K562 (cell line): ENCODE measurements around the gene NSRP1. TPM values are rescaled to one million over a fixed set of nuclear protein-coding genes. Genes with fewer than 3 reads are reported as not detected.

Experiments
- CBX3 ChIP-seq, 2 experiments: IDR thresholded peaks; 1 replicate in 1 of 2; 2 replicates in 1 of 2; pipeline ENCODE4 v1.6.1; 2012; ENCODE audit warnings: inconsistent platforms in 2 of 2, low read length in 2 of 2, borderline replicate concordance in 1 of 2, control low read depth in 1 of 2
- HINFP ChIP-seq: fragments of 450-650 bp; conservative IDR thresholded peaks from 2 replicates; pipeline ENCODE4 v1.6.1; 2016; ENCODE audit warnings: missing genetic modification characterization, low read depth, mild to moderate bottlenecking, control low read depth, missing compliant biosample characterization
- JUND ChIP-seq, 2 experiments: IDR thresholded peaks; 2 replicates in 1 of 2; 3 replicates in 1 of 2; pipeline ENCODE4 v1.6.1; 2011; ENCODE audit warnings: borderline replicate concordance in 2 of 2, low read depth in 2 of 2, low read length in 2 of 2, improper control_type of control experiment in 1 of 2, missing biosample characterization in 1 of 2, missing genetic modification characterization in 1 of 2, missing genetic modification reagents in 1 of 2
- NR2C1 ChIP-seq, 2 experiments: fragments of 450-650 bp; IDR thresholded peaks; 2 replicates each; pipeline ENCODE4 v1.6.1; 2017; ENCODE audit warnings: mild to moderate bottlenecking in 2 of 2, antibody characterized with exemption in 1 of 2, inconsistent platforms in 1 of 2, missing compliant biosample characterization in 1 of 2, missing genetic modification characterization in 1 of 2
- REST ChIP-seq, 2 experiments: fragments of 450-650 bp; formaldehyde crosslinking in 1 of 2; IDR thresholded peaks; 2 replicates each; pipeline versions ENCODE4 v1.4.0 to v1.6.1; 2014 to 2020; ENCODE audit warnings: mild to moderate bottlenecking in 2 of 2, borderline replicate concordance in 1 of 2, low read depth in 1 of 2
- SIN3A ChIP-seq, 2 experiments: fragments of 150-350 bp in 1 of 2; IDR thresholded peaks; 2 replicates each; pipeline ENCODE4 v1.6.1; 2011 to 2016; ENCODE audit warnings: borderline replicate concordance in 2 of 2, low read depth in 2 of 2, low read length in 2 of 2, mild to moderate bottlenecking in 2 of 2, moderate library complexity in 2 of 2; ENCODE audit not compliant: control insufficient read depth in 1 of 2
- ZNF445 ChIP-seq: fragments of 250-450 bp; sonication (Bioruptor Pico); IDR thresholded peaks from 2 replicates; pipeline ENCODE4 v1.4.0; 2020; ENCODE audit warnings: low read depth, mild to moderate bottlenecking, moderate library complexity
- polyA plus RNA-seq, 8 experiments: library from polyadenylated mRNA; depleted of rRNA in 4 of 8; stranded (reverse) in 5 of 8; unstranded in 3 of 8; fragments of >200 nt; fragmentation: Nextera tagmentation in 2 of 8; fragmentation: Illumina TruSeq in 1 of 8; extraction: Ambion mirVana in 2 of 8; extraction: Trizol in 1 of 8; gene quantifications; 2 replicates each; pipeline versions ENCODE4 v1.2.1 to v1.2.3, GENCODE V29; 2011 to 2014; ENCODE audit warnings: inconsistent platforms in 1 of 8, missing spikeins in 1 of 8
- total RNA-seq, 7 experiments: library from RNA; depleted of rRNA in 6 of 7; stranded (reverse); fragments of >200 nt in 6 of 7; fragmentation: Illumina TruSeq in 2 of 7; extraction: Trizol in 2 of 7; gene quantifications; 2 replicates each; pipeline versions ENCODE4 v1.2.1 to v1.2.3, GENCODE V29; 2011 to 2021; ENCODE audit warnings: low replicate concordance in 1 of 7
- TF ChIP-seq, protein P1 (sequence below), 2 experiments: fragments of 450-650 bp in 1 of 2; sonication (generic) in 1 of 2; formaldehyde crosslinking in 1 of 2; IDR thresholded peaks in 1 of 2; conservative IDR thresholded peaks in 1 of 2; 2 replicates each; pipeline versions ENCODE4 v1.6.1 to v1.8.1; 2016 to 2023; ENCODE audit warnings: mild to moderate bottlenecking in 2 of 2, moderate library complexity in 2 of 2, inconsistent platforms in 1 of 2, missing genetic modification reagents in 1 of 2
- TF ChIP-seq, protein P2 (sequence below): fragments of 250-450 bp; sonication (Bioruptor Pico); IDR thresholded peaks from 2 replicates; pipeline ENCODE4 v1.4.0; 2020

Gene NSRP1
- total and polyA plus RNA-seq, 9 of the 15 experiments (the other 6 are each of a cell fraction or from before 2014, with no cell fraction given) = 18.4 to 68.6 (median 32.7) TPM

- TF ChIP-seq SIN3A (IDR thresholded peaks at IDR 0.05; ENCODE audit: borderline replicate concordance in 2 of 2, control insufficient read depth in 1 of 2, low read depth in 2 of 2, low read length in 2 of 2) (peak; percentile 48 to 72; a peak in 2 of 4 replicates), REST (IDR thresholded peaks at IDR 0.05; ENCODE audit: borderline replicate concordance) (peak; percentile 89; the same call in 1 of the 2 replicates), REST (CRISPR knock-in tag; IDR thresholded peaks at IDR 0.05; ENCODE audit: low read depth) (no peak), NR2C1 (IDR thresholded peaks at IDR 0.05) (peak; percentile 88), NR2C1 (tag; IDR thresholded peaks at IDR 0.05) (peak; percentile 88), JUND (IDR thresholded peaks at IDR 0.05; ENCODE audit: borderline replicate concordance, low read depth, low read length) (peak; percentile 49; the same call in 1 of the 2 replicates), JUND (tag; IDR thresholded peaks at IDR 0.05; ENCODE audit: borderline replicate concordance, low read depth, low read length) (no peak; the same call in 2 of the 3 replicates), HINFP (tag) (no peak), CBX3 (IDR thresholded peaks at IDR 0.05; ENCODE audit: borderline replicate concordance in 1 of 2, low read length in 2 of 2) (peak in 1 of 2 experiments; percentile 37; a peak in 1 of 3 replicates), ZNF445 (CRISPR knock-in tag) (no peak)
- TF ChIP-seq, protein P1, sequence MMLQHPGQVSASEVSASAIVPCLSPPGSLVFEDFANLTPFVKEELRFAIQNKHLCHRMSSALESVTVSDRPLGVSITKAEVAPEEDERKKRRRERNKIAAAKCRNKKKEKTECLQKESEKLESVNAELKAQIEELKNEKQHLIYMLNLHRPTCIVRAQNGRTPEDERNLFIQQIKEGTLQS (IDR thresholded peaks at IDR 0.05) = peak; percentile 63
- TF ChIP-seq, protein P1 (CRISPR knock-in tag; conservative IDR thresholded peaks at IDR 0.05) = peak; percentile 56; the same call in 1 of the 2 replicates
- TF ChIP-seq, protein P2, sequence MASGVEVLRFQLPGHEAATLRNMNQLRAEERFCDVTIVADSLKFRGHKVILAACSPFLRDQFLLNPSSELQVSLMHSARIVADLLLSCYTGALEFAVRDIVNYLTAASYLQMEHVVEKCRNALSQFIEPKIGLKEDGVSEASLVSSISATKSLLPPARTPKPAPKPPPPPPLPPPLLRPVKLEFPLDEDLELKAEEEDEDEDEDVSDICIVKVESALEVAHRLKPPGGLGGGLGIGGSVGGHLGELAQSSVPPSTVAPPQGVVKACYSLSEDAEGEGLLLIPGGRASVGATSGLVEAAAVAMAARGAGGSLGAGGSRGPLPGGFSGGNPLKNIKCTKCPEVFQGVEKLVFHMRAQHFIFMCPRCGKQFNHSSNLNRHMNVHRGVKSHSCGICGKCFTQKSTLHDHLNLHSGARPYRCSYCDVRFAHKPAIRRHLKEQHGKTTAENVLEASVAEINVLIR (CRISPR knock-in tag) = no peak
Measured at GRCh38 chr17:30104575-30105339, 11.9 kb upstream of the NSRP1 start (continued).
